ENCODE data around the gene ARHGAP20. TPM values are rescaled to one million over a fixed set of nuclear protein-coding genes. Genes with fewer than 3 reads are reported as not detected.

ARHGAP20 gene
- total RNA-seq, 1 experiment from 2014 or later = not detected

DNA sequence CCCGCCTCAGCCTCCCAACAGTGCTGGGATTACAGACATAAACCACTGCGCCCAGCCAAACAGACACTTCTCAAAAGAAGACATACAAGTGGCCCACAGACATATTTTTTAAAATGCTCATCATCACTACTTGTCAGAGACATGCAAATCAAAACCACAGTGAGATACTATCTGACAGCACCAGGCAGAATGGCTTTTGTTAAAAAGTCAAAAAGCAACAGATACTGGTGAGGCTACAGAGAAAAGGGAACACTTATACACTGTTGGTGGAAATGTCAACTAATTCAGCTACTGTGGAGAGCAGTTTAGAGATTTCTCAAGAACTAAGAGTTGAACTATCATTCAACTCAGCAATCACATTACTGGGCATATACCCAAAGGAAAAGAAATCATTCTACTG lies 67.0 kb downstream of the ARHGAP20 start:
- no peaks in the 10 kb centered on the region for H3F3A ChIP-seq (ENCODE audit: low read length, unreplicated experiment)
- H3K9me3 ChIP-seq (ENCODE audit: low read length) = no peaks in the 10 kb centered on the region
- H2AFZ ChIP-seq (ENCODE audit: low read length) = no peak overlapping the region
- H3K4me3 ChIP-seq (ENCODE audit: low read length) = no peak overlapping the region
- H3K36me3 ChIP-seq (ENCODE audit: low read depth, low read length) = no peaks in the 10 kb centered on the region
- TF ChIP-seq EZH2 (IDR thresholded peaks at IDR 0.05; ENCODE audit: low read length, unreplicated experiment) = no peak
- no peak for TF ChIP-seq EZH2phosphoT487 (IDR thresholded peaks at IDR 0.05; ENCODE audit: borderline replicate concordance, low read length)
- no peak for TF ChIP-seq CTCF (conservative IDR thresholded peaks at IDR 0.05; ENCODE audit: low read depth, low read length)
- no peaks in the 10 kb centered on the region for H4K20me1 ChIP-seq (ENCODE audit: low read length)
- no TSS peak for BruUV-seq (replicated peaks)
- no peaks in the 10 kb centered on the region for H3K4me1 ChIP-seq (ENCODE audit: insufficient read depth, low read length)
- ATAC-seq (no peak), DNase-seq (no peak)
- H3K9me2 ChIP-seq (replicated peaks; ENCODE audit: low read length) = no peaks in the 10 kb centered on the region
- H3K27me3 ChIP-seq (ENCODE audit: low read length) = peaks cover 10% of the 10 kb centered on the region; the same call in 1 of the 2 replicates
- intact Hi-C loops (cut with micrococcal nuclease) = no loop called here
- ChIA-PET POLR2A (ENCODE audit: unreplicated experiment) (no interaction called here), CTCF (no interaction called here)
- no peak overlapping the region for H3K27ac ChIP-seq (ENCODE audit: low read length)
- H3K79me2 ChIP-seq (ENCODE audit: low read length) = no peaks in the 10 kb centered on the region
- no peak overlapping the region for H3K9ac ChIP-seq (ENCODE audit: low read length)
- H3K4me2 ChIP-seq (ENCODE audit: low read length) = no peak overlapping the region

DNA sequence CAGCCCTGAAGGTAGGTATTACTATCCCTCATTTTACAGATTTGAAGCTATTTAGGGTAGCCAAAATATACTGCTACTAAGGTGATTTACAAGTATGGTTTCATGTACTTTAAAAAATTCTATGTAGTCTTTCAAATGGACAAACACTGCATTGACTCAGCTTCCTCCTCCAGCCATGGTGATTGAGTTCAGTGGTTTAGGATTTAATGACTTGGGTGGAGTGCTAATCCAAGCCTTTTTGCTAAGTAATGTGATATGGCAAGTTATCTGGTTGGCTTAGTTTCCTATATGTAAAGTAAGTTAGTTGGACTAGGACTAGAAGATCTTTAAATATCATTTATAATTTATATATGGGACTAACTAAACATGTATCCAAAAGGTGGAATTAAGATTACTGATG lies 77.9 kb downstream of the ARHGAP20 start:
- no peak overlapping the region for H2AFZ ChIP-seq (ENCODE audit: low read length)
- no TSS peak for BruUV-seq (replicated peaks)
- ATAC-seq = no peak
- H3K9me3 ChIP-seq (ENCODE audit: low read length) = no peaks in the 10 kb centered on the region
- H3K4me3 ChIP-seq (ENCODE audit: low read length) = no peak overlapping the region
- H3F3A ChIP-seq (ENCODE audit: low read length, unreplicated experiment) = no peaks in the 10 kb centered on the region
- ChIA-PET CTCF (no interaction called here), POLR2A (ENCODE audit: unreplicated experiment) (no interaction called here)
- H3K9ac ChIP-seq (ENCODE audit: low read length) = no peak overlapping the region
- no peaks in the 10 kb centered on the region for H3K36me3 ChIP-seq (ENCODE audit: low read depth, low read length)
- H3K79me2 ChIP-seq (ENCODE audit: low read length) = no peaks in the 10 kb centered on the region
- H3K27me3 ChIP-seq (ENCODE audit: low read length) = 0 out of 2 replicates have a peak, but pooled peaks cover 10% of the 10 kb centered on the region
- no peak for TF ChIP-seq EZH2phosphoT487 (IDR thresholded peaks at IDR 0.05; ENCODE audit: borderline replicate concordance, low read length)
- no peak for TF ChIP-seq CTCF (conservative IDR thresholded peaks at IDR 0.05; ENCODE audit: low read depth, low read length)
- TF ChIP-seq EZH2 (IDR thresholded peaks at IDR 0.05; ENCODE audit: low read length, unreplicated experiment) = no peak
- no peaks in the 10 kb centered on the region for H4K20me1 ChIP-seq (ENCODE audit: low read length)
- H3K4me2 ChIP-seq (ENCODE audit: low read length) = no peak overlapping the region
- DNase-seq = peak; percentile 6
- H3K4me1 ChIP-seq (ENCODE audit: insufficient read depth, low read length) = no peaks in the 10 kb centered on the region
- intact Hi-C loops (cut with micrococcal nuclease) = no loop called here
- H3K9me2 ChIP-seq (replicated peaks; ENCODE audit: low read length) = no peaks in the 10 kb centered on the region
- no peak overlapping the region for H3K27ac ChIP-seq (ENCODE audit: low read length)

DNA sequence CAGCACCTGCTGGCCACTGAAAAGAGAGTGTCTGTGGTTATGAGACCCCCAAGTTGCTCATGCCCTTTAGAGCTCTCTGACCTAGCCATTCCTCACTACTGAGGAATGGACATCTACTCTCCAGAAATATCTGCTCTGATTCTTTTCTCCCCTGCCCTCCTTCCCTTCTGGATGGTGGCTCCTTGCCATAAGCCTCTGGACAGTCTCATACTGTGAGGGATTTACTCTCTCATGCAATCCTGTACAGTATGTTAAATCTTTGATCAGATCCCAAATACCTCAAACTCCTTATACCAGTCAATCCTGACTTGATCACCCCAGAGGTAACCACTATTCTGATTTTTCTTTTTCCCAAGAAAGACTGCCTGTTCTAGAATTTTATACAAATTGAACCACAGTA lies 80.7 kb downstream of the ARHGAP20 start:
- POLR2A ChIA-PET (ENCODE audit: unreplicated experiment) = no interaction called here
- intact Hi-C loops (cut with micrococcal nuclease) = no loop called here
- Histone ChIP-seq H3F3A (ENCODE audit: low read length, unreplicated experiment) (no peaks in the 10 kb centered on the region), H4K20me1 (ENCODE audit: low read length) (no peaks in the 10 kb centered on the region), H2AFZ (ENCODE audit: low read length) (no peak overlapping the region), H3K4me2 (ENCODE audit: low read length) (no peak overlapping the region), H3K9me2 (replicated peaks; ENCODE audit: low read length) (no peaks in the 10 kb centered on the region), H3K9ac (ENCODE audit: low read length) (no peak overlapping the region), H3K4me1 (ENCODE audit: insufficient read depth, low read length) (no peaks in the 10 kb centered on the region), H3K4me3 (ENCODE audit: low read length) (no peak overlapping the region), H3K27ac (ENCODE audit: low read length) (no peak overlapping the region), H3K36me3 (ENCODE audit: low read depth, low read length) (no peaks in the 10 kb centered on the region), H3K27me3 (ENCODE audit: low read length) (peaks cover 12% of the 10 kb centered on the region; the same call in 1 of the 2 replicates), H3K79me2 (ENCODE audit: low read length) (no peaks in the 10 kb centered on the region), H3K9me3 (ENCODE audit: low read length) (no peaks in the 10 kb centered on the region)
- no TSS peak for BruUV-seq (replicated peaks)
- CTCF ChIA-PET = no interaction called here
- DNase-seq (no peak), ATAC-seq (no peak)
- TF ChIP-seq EZH2phosphoT487 (IDR thresholded peaks at IDR 0.05; ENCODE audit: borderline replicate concordance, low read length) (no peak), CTCF (conservative IDR thresholded peaks at IDR 0.05; ENCODE audit: low read depth, low read length) (no peak), EZH2 (IDR thresholded peaks at IDR 0.05; ENCODE audit: low read length, unreplicated experiment) (no peak)

Data from PC-3 (cell line).